Keratinocyte (primary cell): Measurements from ENCODE around the gene ANXA4.

Experiments
- EZH2 ChIP-seq: IDR thresholded peaks from one replicate; pipeline ENCODE4 v1.6.1; 2012; ENCODE audit warnings: inconsistent platforms, mild to moderate bottlenecking, low read length, moderate library complexity
- TF ChIP-seq, protein P1 (sequence below), 3 experiments: IDR thresholded peaks in 1 of 3; conservative IDR thresholded peaks in 1 of 3; optimal IDR thresholded peaks in 1 of 3; 2 replicates in 2 of 3; 3 replicates in 1 of 3; pipeline versions ENCODE3 to v1.5.1; 2011; ENCODE audit warnings: low read length in 3 of 3, mild to moderate bottlenecking in 3 of 3, moderate library complexity in 2 of 3, control low read depth in 1 of 3, inconsistent platforms in 1 of 3; ENCODE audit not compliant: insufficient read depth in 2 of 3; ENCODE audit errors: extremely low read depth in 1 of 3

DNA sequence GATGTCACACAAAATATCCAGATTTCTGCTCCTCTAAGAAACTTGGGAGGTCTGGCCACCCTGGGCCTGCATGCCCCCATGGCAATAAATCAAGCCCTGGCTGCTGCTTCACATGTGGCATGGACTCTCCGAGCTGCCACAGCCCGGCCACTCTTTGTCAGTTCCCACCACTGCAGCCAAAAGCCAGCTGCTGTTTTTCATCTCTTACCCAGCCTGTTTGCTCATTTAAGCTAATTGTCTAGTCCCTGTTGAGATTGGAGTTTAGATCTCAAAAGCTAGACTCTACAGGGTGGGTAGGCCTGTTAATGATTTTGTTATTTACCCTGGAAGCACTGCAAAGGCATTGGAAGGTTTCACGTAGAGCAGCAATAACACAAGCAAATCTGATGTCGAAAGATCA is 20.9 kb upstream of the ANXA4 start:
- TF ChIP-seq, protein P1, sequence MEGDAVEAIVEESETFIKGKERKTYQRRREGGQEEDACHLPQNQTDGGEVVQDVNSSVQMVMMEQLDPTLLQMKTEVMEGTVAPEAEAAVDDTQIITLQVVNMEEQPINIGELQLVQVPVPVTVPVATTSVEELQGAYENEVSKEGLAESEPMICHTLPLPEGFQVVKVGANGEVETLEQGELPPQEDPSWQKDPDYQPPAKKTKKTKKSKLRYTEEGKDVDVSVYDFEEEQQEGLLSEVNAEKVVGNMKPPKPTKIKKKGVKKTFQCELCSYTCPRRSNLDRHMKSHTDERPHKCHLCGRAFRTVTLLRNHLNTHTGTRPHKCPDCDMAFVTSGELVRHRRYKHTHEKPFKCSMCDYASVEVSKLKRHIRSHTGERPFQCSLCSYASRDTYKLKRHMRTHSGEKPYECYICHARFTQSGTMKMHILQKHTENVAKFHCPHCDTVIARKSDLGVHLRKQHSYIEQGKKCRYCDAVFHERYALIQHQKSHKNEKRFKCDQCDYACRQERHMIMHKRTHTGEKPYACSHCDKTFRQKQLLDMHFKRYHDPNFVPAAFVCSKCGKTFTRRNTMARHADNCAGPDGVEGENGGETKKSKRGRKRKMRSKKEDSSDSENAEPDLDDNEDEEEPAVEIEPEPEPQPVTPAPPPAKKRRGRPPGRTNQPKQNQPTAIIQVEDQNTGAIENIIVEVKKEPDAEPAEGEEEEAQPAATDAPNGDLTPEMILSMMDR (optimal IDR thresholded peaks at IDR 0.05 in 1 of 3, IDR thresholded peaks at IDR 0.05 in 1 of 3, conservative IDR thresholded peaks at IDR 0.05 in 1 of 3; ENCODE audit: extremely low read depth in 1 of 3, insufficient read depth in 2 of 3, low read length in 3 of 3) = no peak
- TF ChIP-seq EZH2 = no peak
